ENCODE measurements around the gene BEAN1. TPM values are rescaled to one million over a fixed set of nuclear protein-coding genes. Genes with fewer than 3 reads are reported as not detected.

Gene BEAN1
- polyA plus RNA-seq, 3 donors, result 0.12 to 0.81 TPM; not detected in 1

DNA sequence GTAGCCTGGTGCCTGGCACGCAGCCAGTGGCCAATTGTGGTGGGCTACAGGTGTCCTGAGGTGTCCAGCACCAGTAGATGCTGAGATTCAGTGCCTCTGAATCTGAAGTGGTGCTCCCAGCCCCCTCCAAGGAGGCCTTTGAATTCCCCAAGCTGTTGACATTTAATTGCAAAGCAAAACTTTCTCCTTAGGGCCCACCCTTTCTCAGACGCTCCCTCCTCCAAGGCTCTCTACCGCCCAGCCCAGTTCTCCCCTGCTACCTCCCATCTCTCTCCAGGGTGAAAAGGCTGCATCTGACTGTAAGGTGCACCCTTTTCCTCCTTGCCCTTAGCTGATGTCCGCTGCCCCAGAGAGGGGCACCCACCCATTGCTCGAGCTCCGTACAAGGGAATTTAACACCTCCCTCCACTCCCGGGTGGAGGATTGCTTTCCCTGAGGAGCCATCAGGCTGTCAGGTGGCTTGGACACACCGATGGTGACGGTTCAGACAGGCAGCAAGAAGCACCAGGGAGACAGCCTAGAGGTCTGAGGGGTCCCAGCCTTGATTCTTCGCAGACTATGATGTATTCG, 1.7 kb downstream of the BEAN1 start:
- Histone ChIP-seq H3K9ac (ENCODE audit: insufficient read depth, low read length, poor library complexity, severe bottlenecking) (no peak overlapping the region), H2AFZ (ENCODE audit: insufficient read depth, low read depth, low read length, poor library complexity, severe bottlenecking) (no peak overlapping the region), H3K4me2 (replicated peaks; ENCODE audit: extremely low read depth, low read length, poor library complexity, severe bottlenecking) (no peak overlapping the region), H3K4me1 (ENCODE audit: control insufficient read depth in 1 of 2, insufficient read depth in 2 of 2, low read length in 2 of 2) (peaks cover 10 to 11% of the 10 kb centered on the region in 2 donors), H3K9me3 (replicated peaks in 1 of 2; ENCODE audit: control insufficient read depth in 1 of 2, insufficient read depth in 1 of 2, low read length in 2 of 2) (peaks cover 0 to 28% of the 10 kb centered on the region in 2 donors), H4K20me1 (ENCODE audit: insufficient read depth, low read length) (no peaks in the 10 kb centered on the region), H3K36me3 (replicated peaks in 1 of 2; ENCODE audit: control insufficient read depth in 1 of 2, insufficient read depth in 2 of 2, low read length in 2 of 2) (no peaks in the 10 kb centered on the region), H3K79me2 (ENCODE audit: insufficient read depth, low read length) (no peaks in the 10 kb centered on the region), H3K27ac (ENCODE audit: low read depth in 1 of 2, low read length in 2 of 2) (no peak overlapping the region), H3K27me3 (ENCODE audit: control insufficient read depth in 2 of 2, insufficient read depth in 2 of 2, low read length in 2 of 2) (peaks cover 55 to 82% of the 10 kb centered on the region in 2 donors), H3K4me3 (replicated peaks in 1 of 3; ENCODE audit: low read depth in 2 of 3, low read length in 3 of 3) (no peak overlapping the region)
- H3K36me3 Mint-ChIP-seq, result peaks cover 3% of the 10 kb centered on the region in 2 donors
- no peak for DNase-seq
- peak overlapping the region in 1 of 2 donors; percentile 81 for H3K4me3 Mint-ChIP-seq
- peaks cover 0 to 20% (median 10%) of the 10 kb centered on the region in 7 donors for H3K9me3 Mint-ChIP-seq
- 28% methylated on average over 8 of the region's 11 CpGs for WGBS (ENCODE audit: insufficient coverage)
- H3K27ac Mint-ChIP-seq, result no peak overlapping the region
- intact Hi-C loops (cut with micrococcal nuclease), result no loop called here
- TF ChIP-seq, protein P1, sequence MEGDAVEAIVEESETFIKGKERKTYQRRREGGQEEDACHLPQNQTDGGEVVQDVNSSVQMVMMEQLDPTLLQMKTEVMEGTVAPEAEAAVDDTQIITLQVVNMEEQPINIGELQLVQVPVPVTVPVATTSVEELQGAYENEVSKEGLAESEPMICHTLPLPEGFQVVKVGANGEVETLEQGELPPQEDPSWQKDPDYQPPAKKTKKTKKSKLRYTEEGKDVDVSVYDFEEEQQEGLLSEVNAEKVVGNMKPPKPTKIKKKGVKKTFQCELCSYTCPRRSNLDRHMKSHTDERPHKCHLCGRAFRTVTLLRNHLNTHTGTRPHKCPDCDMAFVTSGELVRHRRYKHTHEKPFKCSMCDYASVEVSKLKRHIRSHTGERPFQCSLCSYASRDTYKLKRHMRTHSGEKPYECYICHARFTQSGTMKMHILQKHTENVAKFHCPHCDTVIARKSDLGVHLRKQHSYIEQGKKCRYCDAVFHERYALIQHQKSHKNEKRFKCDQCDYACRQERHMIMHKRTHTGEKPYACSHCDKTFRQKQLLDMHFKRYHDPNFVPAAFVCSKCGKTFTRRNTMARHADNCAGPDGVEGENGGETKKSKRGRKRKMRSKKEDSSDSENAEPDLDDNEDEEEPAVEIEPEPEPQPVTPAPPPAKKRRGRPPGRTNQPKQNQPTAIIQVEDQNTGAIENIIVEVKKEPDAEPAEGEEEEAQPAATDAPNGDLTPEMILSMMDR (IDR thresholded peaks at IDR 0.05), result no peak
- H3K27me3 Mint-ChIP-seq (ENCODE audit: low read depth in 3 of 3), result peaks cover 78 to 88% (median 79%) of the 10 kb centered on the region in 3 donors
- H3K4me1 Mint-ChIP-seq, result peaks cover 10% of the 10 kb centered on the region

DNA sequence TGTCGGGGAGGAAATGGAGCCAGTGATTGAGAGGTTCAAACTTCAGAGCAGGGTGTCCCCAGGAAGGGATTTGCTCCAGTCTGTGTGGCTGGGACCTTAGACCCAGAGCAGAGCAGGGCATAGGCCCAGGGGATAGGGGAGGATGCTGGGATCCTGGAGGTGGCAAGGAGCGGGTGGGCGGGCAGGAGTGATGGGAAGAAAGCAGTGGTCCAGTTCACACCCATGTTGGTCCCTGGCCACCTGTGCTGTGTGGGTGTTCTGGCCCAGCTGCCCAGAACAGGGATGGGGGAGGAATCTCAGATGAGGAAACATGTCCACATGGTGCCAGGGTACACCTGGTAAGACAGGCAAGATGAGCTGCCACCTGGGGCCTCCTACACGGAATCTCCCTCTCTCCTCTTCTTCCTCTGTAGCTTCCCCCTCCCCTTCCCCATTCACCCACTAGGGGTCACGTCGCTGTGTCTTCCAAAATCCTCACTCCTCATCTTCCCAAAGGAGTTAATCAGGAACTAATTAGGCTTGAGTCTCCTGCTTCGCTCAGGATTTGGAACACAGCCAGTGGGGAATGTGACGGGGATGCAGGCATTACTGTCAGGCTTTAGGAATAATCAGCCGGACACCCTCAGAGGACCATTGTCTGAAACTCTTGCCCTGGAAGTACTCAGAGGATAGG, 2.3 kb downstream of the BEAN1 start:
- H3K4me3 Mint-ChIP-seq, result peak overlapping the region in 1 of 2 donors; percentile 81
- Histone ChIP-seq H4K20me1 (ENCODE audit: insufficient read depth, low read length) (no peaks in the 10 kb centered on the region), H3K9ac (ENCODE audit: insufficient read depth, low read length, poor library complexity, severe bottlenecking) (no peak overlapping the region), H3K27ac (ENCODE audit: low read depth in 1 of 2, low read length in 2 of 2) (no peak overlapping the region), H3K4me2 (replicated peaks; ENCODE audit: extremely low read depth, low read length, poor library complexity, severe bottlenecking) (no peak overlapping the region), H2AFZ (ENCODE audit: insufficient read depth, low read depth, low read length, poor library complexity, severe bottlenecking) (no peak overlapping the region), H3K27me3 (ENCODE audit: control insufficient read depth in 2 of 2, insufficient read depth in 2 of 2, low read length in 2 of 2) (peaks cover 49 to 76% of the 10 kb centered on the region in 2 donors), H3K9me3 (replicated peaks in 1 of 2; ENCODE audit: control insufficient read depth in 1 of 2, insufficient read depth in 1 of 2, low read length in 2 of 2) (peaks cover 0 to 28% of the 10 kb centered on the region in 2 donors), H3K36me3 (replicated peaks in 1 of 2; ENCODE audit: control insufficient read depth in 1 of 2, insufficient read depth in 2 of 2, low read length in 2 of 2) (no peaks in the 10 kb centered on the region), H3K4me3 (replicated peaks in 1 of 3; ENCODE audit: low read depth in 2 of 3, low read length in 3 of 3) (no peak overlapping the region), H3K79me2 (ENCODE audit: insufficient read depth, low read length) (no peaks in the 10 kb centered on the region), H3K4me1 (ENCODE audit: control insufficient read depth in 1 of 2, insufficient read depth in 2 of 2, low read length in 2 of 2) (peaks cover 10 to 11% of the 10 kb centered on the region in 2 donors)
- H3K27me3 Mint-ChIP-seq (ENCODE audit: low read depth in 3 of 3), result peaks cover 73 to 81% (median 76%) of the 10 kb centered on the region in 3 donors
- intact Hi-C loops (cut with micrococcal nuclease), result no loop called here
- H3K27ac Mint-ChIP-seq, result no peak overlapping the region
- WGBS (ENCODE audit: insufficient coverage), result 70% methylated on average over 7 of the region's 9 CpGs
- no peak for DNase-seq
- peaks cover 3% of the 10 kb centered on the region in 2 donors for H3K36me3 Mint-ChIP-seq
- peaks cover 10% of the 10 kb centered on the region for H3K4me1 Mint-ChIP-seq
- peaks cover 0 to 20% (median 9%) of the 10 kb centered on the region in 7 donors for H3K9me3 Mint-ChIP-seq
- TF ChIP-seq, protein P1 (IDR thresholded peaks at IDR 0.05), result no peak
